Globus pallidus (tissue), 1 donor: ENCODE measurements around the gene TTC28.

Experiments used
- DNase-seq: peaks from one replicate; pipeline ENCODE4 v3.0.0-alpha.2; 2015; ENCODE audit warnings: low spot score

The TTC28 gene

DNA sequence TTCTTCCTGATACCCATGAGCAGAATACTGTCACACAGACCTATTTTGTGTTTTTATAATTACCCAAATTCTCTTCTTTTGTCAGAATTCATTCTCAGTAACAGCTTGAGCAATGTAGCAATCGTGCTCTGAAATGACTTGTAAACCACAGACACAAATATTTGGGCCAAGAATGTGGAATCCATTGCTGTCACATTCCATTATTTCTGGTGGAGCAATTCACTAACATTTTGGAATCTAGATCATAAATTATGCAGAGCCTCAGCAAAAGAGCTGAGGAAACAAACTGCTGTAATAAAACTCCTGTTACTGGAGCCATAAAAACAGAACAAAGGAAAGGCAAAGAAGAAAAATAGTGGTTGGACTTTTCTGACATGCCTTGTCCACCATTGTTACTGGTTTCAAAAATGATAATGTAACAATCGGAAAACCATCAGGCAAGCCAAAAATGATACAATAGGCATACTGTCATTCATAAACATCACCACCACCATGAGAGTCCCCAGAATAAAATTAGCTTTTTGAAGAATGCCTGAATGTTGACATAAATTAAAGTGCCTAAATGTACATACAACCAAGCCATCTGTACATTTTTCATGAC lies 537.2 kb downstream of the TTC28 start:
- no peak for DNase-seq

GRCh38 chr22:28141614-28142013 lies 538.0 kb downstream of the TTC28 start:
- no peak for DNase-seq

DNA sequence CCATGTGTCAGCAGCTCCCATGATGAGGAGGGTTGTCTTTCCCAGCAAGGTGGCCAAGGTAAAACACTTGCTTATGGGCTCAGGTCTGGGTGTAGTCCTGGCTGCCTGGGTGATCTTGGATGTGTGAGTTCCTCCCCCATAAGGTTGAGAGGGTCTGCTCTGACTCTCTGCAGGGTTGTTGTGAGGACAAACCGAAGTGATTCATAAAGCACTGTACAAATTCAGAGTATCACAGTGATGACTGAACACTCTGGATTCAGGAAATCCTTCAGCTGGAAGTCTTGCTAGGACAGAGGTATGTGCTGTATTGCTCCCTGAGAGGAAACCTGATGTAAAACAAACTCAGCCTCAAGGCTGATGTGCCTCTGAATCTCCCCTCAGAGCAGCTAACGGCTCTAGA lies 539.7 kb downstream of the TTC28 start:
- DNase-seq = no peak

- DNase-seq = no peak
Measured at GRCh38 chr22:28139516-28139915, 540.1 kb downstream of the TTC28 start.

DNA sequence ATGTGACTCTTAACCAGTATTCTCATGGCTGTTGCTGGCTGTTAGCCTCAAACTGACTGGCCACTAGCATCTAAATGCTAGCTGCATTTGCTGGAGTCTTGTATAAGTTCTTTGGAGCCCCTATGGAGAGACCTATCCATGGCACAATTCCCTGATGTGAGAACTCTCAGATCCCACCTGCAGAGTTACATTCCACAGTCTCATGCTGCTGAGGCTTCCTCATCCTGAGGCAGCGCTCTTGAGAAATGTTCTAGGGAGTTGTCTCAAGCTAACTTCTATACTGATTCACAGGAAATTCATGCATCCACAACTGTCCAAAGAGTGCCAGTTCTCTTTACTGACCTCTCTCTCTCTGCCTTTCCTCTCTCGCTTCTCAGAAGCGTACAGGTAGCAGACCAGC lies 542.6 kb downstream of the TTC28 start:
- DNase-seq = no peak

DNA sequence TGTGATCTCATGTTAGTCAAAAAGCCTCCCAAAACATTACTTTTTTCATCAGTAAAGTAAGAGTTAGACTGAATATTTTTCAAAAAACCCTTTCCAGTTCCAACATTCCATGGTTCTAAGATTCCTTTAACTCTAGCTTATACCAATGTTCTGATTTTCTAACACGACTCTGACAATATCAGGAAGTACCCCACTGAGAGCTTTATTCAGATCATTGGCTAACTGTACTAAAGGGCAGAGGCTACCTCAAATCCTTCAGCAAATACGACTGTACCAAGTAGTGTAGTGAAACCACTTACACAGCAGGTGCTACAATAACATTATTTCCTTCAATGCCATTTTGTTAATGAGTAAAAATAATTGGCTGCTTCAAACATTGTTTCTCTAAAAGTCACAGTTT lies 547.2 kb downstream of the TTC28 start:
- DNase-seq = no peak

- DNase-seq = no peak
Measured at GRCh38 chr22:28129319-28129962, 550.2 kb downstream of the TTC28 start.

- DNase-seq = no peak
Measured at GRCh38 chr22:28128827-28129226, 550.8 kb downstream of the TTC28 start.

- no peak for DNase-seq
Measured at GRCh38 chr22:28125799-28126198, 553.8 kb downstream of the TTC28 start.

DNA sequence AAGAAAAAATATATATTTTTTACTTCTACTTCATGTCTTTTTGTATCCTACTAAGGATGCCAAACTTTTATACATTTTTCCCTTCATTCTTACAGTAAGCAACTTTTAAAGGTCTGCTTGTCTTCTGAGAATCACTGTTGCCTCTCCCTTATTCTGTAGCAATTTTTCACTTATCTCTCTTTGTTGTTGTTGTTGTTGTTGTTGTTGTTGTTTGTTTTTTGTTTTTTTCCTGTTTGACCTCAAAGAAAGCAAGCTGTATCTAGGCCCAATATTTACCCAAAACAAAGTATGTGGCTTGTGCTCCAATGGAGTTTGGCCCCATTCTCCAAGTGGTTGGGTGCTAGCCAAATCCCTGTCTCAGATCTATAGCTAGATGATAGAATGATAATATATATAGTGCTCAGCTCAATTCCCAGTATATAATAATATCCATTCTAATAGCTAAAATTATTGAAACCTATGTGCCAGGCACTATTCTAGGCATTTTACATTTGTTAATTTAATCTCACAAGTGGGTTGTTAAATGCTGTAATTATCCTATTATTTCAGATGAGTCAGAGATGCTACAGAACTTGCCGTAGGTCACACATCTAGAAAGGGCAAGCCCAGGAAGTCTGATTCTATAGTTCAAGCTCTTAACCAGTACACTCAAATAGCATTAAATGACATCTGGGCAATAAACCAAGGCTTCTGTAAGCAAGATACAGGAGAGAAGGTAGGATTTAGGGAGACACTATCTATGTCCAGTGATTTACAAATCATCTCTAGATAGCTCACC lies 555.5 kb downstream of the TTC28 start:
- DNase-seq = no peak

GRCh38 chr22:28120691-28121592 lies 558.7 kb downstream of the TTC28 start:
- no peak for DNase-seq

DNA sequence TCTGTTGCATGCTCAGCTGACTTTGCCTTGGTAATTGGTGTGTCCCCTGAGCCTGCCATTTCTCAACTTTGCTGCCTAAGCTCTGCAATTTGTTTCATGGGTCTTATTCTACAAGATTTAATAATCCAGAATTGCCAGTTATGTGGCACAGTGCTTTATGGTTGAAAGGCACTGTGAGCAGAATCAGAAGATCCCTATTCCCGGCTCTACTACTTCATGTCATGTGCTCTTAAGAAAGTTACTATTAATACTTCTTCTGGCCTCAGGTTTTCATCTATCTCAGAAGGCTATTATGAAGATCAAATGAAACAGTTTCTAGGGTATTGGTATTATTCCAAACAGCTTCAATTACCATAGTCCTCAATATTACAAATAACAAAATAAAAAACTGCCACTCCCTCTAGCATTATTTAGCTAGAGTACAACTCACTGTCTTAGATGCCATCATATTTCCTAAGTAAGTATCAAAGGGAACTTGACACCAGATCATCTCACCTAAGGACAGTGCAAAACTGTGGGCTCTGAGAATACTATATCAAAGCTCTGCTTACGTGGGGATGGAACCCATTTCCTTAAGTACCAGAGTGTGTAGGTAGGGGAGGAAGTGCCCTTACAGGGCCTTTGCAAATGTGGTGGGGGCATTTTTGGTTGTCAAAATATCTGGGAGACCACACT lies 560.5 kb downstream of the TTC28 start:
- no peak for DNase-seq

- DNase-seq = no peak
Measured at GRCh38 chr22:28116219-28116673, 563.4 kb downstream of the TTC28 start.

DNA sequence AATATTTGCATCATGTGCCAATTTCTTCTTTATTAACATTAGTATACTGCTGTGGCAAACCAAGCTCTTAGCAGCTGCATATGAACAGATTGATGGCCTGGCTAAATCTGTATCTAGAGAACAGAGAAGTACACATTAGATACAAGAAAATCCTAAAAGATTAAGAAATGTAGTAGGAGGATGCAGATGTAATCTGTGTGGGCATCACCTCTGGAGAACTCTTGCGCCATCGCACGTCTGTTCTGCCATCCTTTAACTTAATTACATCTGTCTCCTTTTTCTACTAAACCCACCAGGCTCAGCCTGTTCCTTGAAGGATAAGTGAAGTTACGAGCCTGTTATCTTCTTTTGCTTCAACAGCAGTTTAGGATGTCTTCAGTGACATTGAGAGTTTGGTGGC lies 564.2 kb downstream of the TTC28 start:
- DNase-seq = no peak

DNA sequence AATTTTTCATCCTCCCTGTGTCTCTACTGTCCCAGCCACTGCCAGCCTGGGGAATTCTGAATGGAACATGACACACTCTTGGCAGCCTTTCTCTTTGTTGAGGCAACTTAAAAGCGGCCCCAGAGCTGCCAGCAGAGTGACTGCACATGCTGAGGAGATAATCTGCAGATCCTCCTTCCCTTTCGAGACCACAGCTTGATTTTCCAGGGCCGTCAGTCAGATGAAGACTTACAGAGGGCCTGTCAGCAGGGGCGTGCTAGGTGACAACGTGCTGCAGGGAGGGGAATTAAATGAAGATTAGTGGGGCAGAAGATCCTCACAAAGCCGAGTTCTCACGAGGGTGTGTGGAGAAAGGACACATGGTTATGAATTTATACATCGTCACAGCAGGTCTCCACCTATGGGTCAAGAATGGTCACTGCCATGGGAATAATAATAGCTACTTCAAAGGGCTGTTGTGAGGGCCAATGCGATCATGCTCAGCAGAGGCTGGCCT lies 567.0 kb downstream of the TTC28 start:
- peak; percentile 5 for DNase-seq

- DNase-seq = no peak
Measured at GRCh38 chr22:28112190-28112544, 567.5 kb downstream of the TTC28 start.

GRCh38 chr22:28111501-28112189 lies 568.0 kb downstream of the TTC28 start:
- DNase-seq = no peak

- no peak for DNase-seq
Measured at GRCh38 chr22:28108851-28109250, 570.8 kb downstream of the TTC28 start.

GRCh38 chr22:28106617-28107016 lies 573.0 kb downstream of the TTC28 start:
- no peak for DNase-seq

DNA sequence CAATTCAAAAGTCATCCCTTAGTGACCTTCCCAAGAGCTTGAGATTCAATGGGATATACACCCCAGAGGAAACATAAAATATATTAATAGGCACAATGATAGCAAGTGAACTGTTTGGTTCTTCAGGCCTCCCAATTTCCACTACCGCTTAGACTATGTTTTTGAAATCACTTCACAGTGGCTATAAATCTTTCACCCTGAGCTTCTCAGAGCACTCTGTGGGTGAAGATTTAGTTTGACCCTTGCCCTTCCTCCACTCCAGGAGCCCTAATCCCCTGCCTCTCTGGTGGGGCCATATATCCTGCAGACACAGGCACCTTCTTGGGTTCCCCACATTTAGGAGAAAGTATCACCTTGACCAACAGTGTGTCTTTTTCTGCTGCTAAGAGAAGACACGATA lies 573.7 kb downstream of the TTC28 start:
- no peak for DNase-seq

- DNase-seq = no peak
Measured at GRCh38 chr22:28105413-28105812, 574.2 kb downstream of the TTC28 start.
